Liver (tissue), 9 donors: ENCODE data around the gene HACD1. TPM values are rescaled to one million over a fixed set of nuclear protein-coding genes. Genes with fewer than 3 reads are reported as not detected.

Experiments
- DNase-seq: peaks from one replicate; pipeline ENCODE4 v3.0.0-alpha.2; 2017; ENCODE audit warnings: low spot score
- H3K27ac ChIP-seq, 2 donors: one replicate each; pipeline ENCODE4 v1.7.0; 2013; ENCODE audit warnings: inconsistent platforms in 2 of 2, low read length in 2 of 2, control low read depth in 1 of 2, low read depth in 1 of 2, mild to moderate bottlenecking in 1 of 2
- H3K27me3 ChIP-seq, 4 donors: one replicate each; pipeline versions ENCODE4 v1.6.1 to v1.7.0; 2013; ENCODE audit warnings: low read length in 3 of 4, inconsistent platforms in 1 of 4, mild to moderate bottlenecking in 1 of 4, moderate library complexity in 1 of 4; ENCODE audit not compliant: control insufficient read depth in 4 of 4, insufficient read depth in 4 of 4
- H3K36me3 ChIP-seq, 4 donors: one replicate each; pipeline versions ENCODE4 v1.6.1 to v1.7.0; 2013; ENCODE audit warnings: low read length in 3 of 4, mild to moderate bottlenecking in 3 of 4, low read depth in 1 of 4, moderate library complexity in 1 of 4; ENCODE audit not compliant: control insufficient read depth in 4 of 4, insufficient read depth in 3 of 4
- H3K4me1 ChIP-seq, 4 donors: one replicate each; pipeline versions ENCODE4 v1.6.1 to v1.7.0; 2013; ENCODE audit warnings: low read length in 3 of 4, mild to moderate bottlenecking in 3 of 4, moderate library complexity in 1 of 4; ENCODE audit not compliant: control insufficient read depth in 4 of 4, insufficient read depth in 4 of 4
- H3K4me3 ChIP-seq, 3 donors: one replicate each; pipeline versions ENCODE4 v1.6.1 to v1.7.0; 2013; ENCODE audit warnings: low read length in 3 of 3, control low read depth in 1 of 3, low read depth in 1 of 3, mild to moderate bottlenecking in 1 of 3
- H3K9ac ChIP-seq, 2 donors: one replicate each; pipeline ENCODE4 v1.7.0; 2013; ENCODE audit warnings: low read length in 2 of 2, mild to moderate bottlenecking in 2 of 2, moderate library complexity in 2 of 2, control low read depth in 1 of 2, low read depth in 1 of 2
- H3K9me3 ChIP-seq, 4 donors: one replicate each; pipeline versions ENCODE4 v1.6.1 to v1.7.0; 2013; ENCODE audit warnings: low read length in 3 of 4; ENCODE audit not compliant: control insufficient read depth in 4 of 4
- ATF3 ChIP-seq: IDR thresholded peaks from 2 replicates; pipeline ENCODE4 v1.6.1; 2016; ENCODE audit warnings: antibody characterized with exemption
- CTCF ChIP-seq: fragments of 150-350 bp; IDR thresholded peaks from 2 replicates; pipeline ENCODE4 v1.5.1; 2017; ENCODE audit warnings: improper control_type of control experiment, low read depth, low read length; ENCODE audit not compliant: missing input control
- EGR1 ChIP-seq, 2 donors: IDR thresholded peaks; 2 replicates each; pipeline ENCODE4 v1.6.1; 2016 to 2018; ENCODE audit warnings: antibody characterized with exemption in 2 of 2, low read depth in 2 of 2
- FOXA1 ChIP-seq: IDR thresholded peaks from 2 replicates; pipeline ENCODE4 v1.6.1; 2016; ENCODE audit warnings: antibody characterized with exemption
- FOXA2 ChIP-seq: IDR thresholded peaks from 2 replicates; pipeline ENCODE4 v1.6.1; 2016; ENCODE audit warnings: antibody characterized with exemption
- HNF4A ChIP-seq, 2 donors: conservative IDR thresholded peaks; 2 replicates each; pipeline ENCODE4 v1.6.1; 2016; ENCODE audit warnings: antibody characterized with exemption in 2 of 2, mild to moderate bottlenecking in 2 of 2
- HNF4G ChIP-seq: IDR thresholded peaks from 2 replicates; pipeline ENCODE4 v1.6.1; 2016; ENCODE audit warnings: antibody characterized with exemption
- JUND ChIP-seq, 2 donors: IDR thresholded peaks; 2 replicates each; pipeline ENCODE4 v1.6.1; 2016; ENCODE audit warnings: antibody characterized with exemption in 2 of 2
- MAX ChIP-seq: IDR thresholded peaks from 2 replicates; pipeline ENCODE4 v1.6.1; 2016; ENCODE audit warnings: antibody characterized with exemption
- NR2F2 ChIP-seq: IDR thresholded peaks from 2 replicates; pipeline ENCODE4 v1.6.1; 2016; ENCODE audit warnings: antibody characterized with exemption
- RAD21 ChIP-seq, 2 donors: IDR thresholded peaks; 2 replicates each; pipeline ENCODE4 v1.6.1; 2016; ENCODE audit warnings: antibody characterized with exemption in 2 of 2, mild to moderate bottlenecking in 2 of 2
- RXRA ChIP-seq, 2 donors: IDR thresholded peaks; 2 replicates each; pipeline ENCODE4 v1.6.1; 2017 to 2018; ENCODE audit warnings: antibody characterized with exemption in 2 of 2, mild to moderate bottlenecking in 1 of 2
- SP1 ChIP-seq: IDR thresholded peaks from 2 replicates; pipeline ENCODE4 v1.6.1; 2018; ENCODE audit warnings: antibody characterized with exemption, mild to moderate bottlenecking
- TAF1 ChIP-seq: conservative IDR thresholded peaks from 2 replicates; pipeline ENCODE4 v1.6.1; 2016; ENCODE audit warnings: antibody characterized with exemption, mild to moderate bottlenecking
- YY1 ChIP-seq: IDR thresholded peaks from 2 replicates; pipeline ENCODE4 v1.6.1; 2016; ENCODE audit warnings: antibody characterized with exemption, mild to moderate bottlenecking
- WGBS: extraction: QIAGEN DNeasy Blood & Tissue Kit; methylation state at CpG from one replicate; pipeline ENCODE4 v1.1.7; 2013; 5-methylcytosine and 5-hydroxymethylcytosine counted together
- polyA plus RNA-seq, 2 donors: library from polyadenylated mRNA; stranded (reverse) in 1 of 2; unstranded in 1 of 2; fragments of 200-250 nt in 1 of 2; fragments of >200 nt in 1 of 2; fragmentation: Nextera tagmentation in 1 of 2; extraction: Ambion mirVana in 1 of 2; gene quantifications; one replicate each; pipeline versions ENCODE4 v1.2.1 to v1.2.3, GENCODE V29; 2013 to 2015
- total RNA-seq, 2 donors: library from RNA; depleted of rRNA; stranded (reverse); fragments of >200 nt; gene quantifications; one replicate each; pipeline ENCODE4 v1.2.3, GENCODE V29; 2014
- donor health status: healthy.
- donor health status: healthy.
- donor health status: healthy.
- donor health status: healthy.
- donor health status: healthy.

HACD1 gene
- total and polyA plus RNA-seq, 4 donors: 1.0 to 7.8 (median 1.7) TPM

- WGBS: 62% methylated on average over 2 of the region's 2 CpGs
- no peak overlapping the region for H3K4me3 ChIP-seq
- H3K27me3 ChIP-seq: no peaks in the 10 kb centered on the region
- peaks cover 0 to 1% (median 0%) of the 10 kb centered on the region in 4 donors for H3K9me3 ChIP-seq
- H3K27ac ChIP-seq: no peak overlapping the region
- DNase-seq: no peak
- H3K9ac ChIP-seq: no peak overlapping the region
- no peaks in the 10 kb centered on the region for H3K36me3 ChIP-seq
- H3K4me1 ChIP-seq: no peaks in the 10 kb centered on the region
- TF ChIP-seq CTCF (no peak), MAX (no peak), NR2F2 (no peak)
Measured at GRCh38 chr10:17548162-17548561, 69.0 kb downstream of the HACD1 start.

- no peaks in the 10 kb centered on the region for H3K27me3 ChIP-seq
- DNase-seq: no peak
- H3K9ac ChIP-seq: no peak overlapping the region
- H3K4me3 ChIP-seq: no peak overlapping the region
- WGBS: 88% methylated on average over 2 of the region's 2 CpGs
- peaks cover 0 to 1% (median 0%) of the 10 kb centered on the region in 4 donors for H3K9me3 ChIP-seq
- H3K4me1 ChIP-seq: no peaks in the 10 kb centered on the region
- no peak overlapping the region for H3K27ac ChIP-seq
- H3K36me3 ChIP-seq: no peaks in the 10 kb centered on the region
- TF ChIP-seq CTCF: no peak
- no peak for TF ChIP-seq YY1
- no peak for TF ChIP-seq RXRA (IDR thresholded peaks at IDR 0.05)
- TF ChIP-seq EGR1 (IDR thresholded peaks at IDR 0.05; ENCODE audit: low read depth in 2 of 2): no peak
- no peak for TF ChIP-seq HNF4G
- no peak for TF ChIP-seq SP1
- TF ChIP-seq HNF4A (conservative IDR thresholded peaks at IDR 0.05): no peak
- TF ChIP-seq ATF3: no peak
- no peak for TF ChIP-seq RAD21 (IDR thresholded peaks at IDR 0.05)
Measured at GRCh38 chr10:17547060-17547459, 70.1 kb downstream of the HACD1 start.

- WGBS: 83% methylated on average over 9 of the region's 9 CpGs
- no peak for TF ChIP-seq YY1
- no peak for TF ChIP-seq RXRA (IDR thresholded peaks at IDR 0.05)
- no peak for TF ChIP-seq TAF1
- no peak for TF ChIP-seq NR2F2
- TF ChIP-seq ATF3: no peak
- TF ChIP-seq JUND (IDR thresholded peaks at IDR 0.05): no peak
- no peak for TF ChIP-seq FOXA2
- no peak for TF ChIP-seq FOXA1
- TF ChIP-seq HNF4G: no peak
- TF ChIP-seq RAD21 (IDR thresholded peaks at IDR 0.05): no peak
- TF ChIP-seq MAX: no peak
- no peak for TF ChIP-seq CTCF
- Histone ChIP-seq H3K4me1 (no peaks in the 10 kb centered on the region), H3K9me3 (peaks cover 0 to 3% (median 1%) of the 10 kb centered on the region in 4 donors), H3K27ac (no peak overlapping the region), H3K36me3 (no peaks in the 10 kb centered on the region), H3K27me3 (no peaks in the 10 kb centered on the region), H3K4me3 (no peak overlapping the region), H3K9ac (no peak overlapping the region)
- no peak for DNase-seq
Measured at GRCh38 chr10:17544465-17544864, 72.7 kb downstream of the HACD1 start.
